Ovary (tissue), 9 donors: ENCODE measurements around the gene SRMS. TPM values are rescaled to one million over a fixed set of nuclear protein-coding genes. Genes with fewer than 3 reads are reported as not detected.

Experiments used
- DNase-seq, 5 donors: peaks; one replicate each; pipeline ENCODE4 v3.0.0-alpha.2; 2019 to 2020
- H3K27ac ChIP-seq, 2 donors: fragments of 200-600 bp; one replicate each; pipeline versions ENCODE4 v1.5.1 to v1.8.0; 2019 to 2022
- H3K27me3 ChIP-seq: fragments of 200-600 bp; one replicate; pipeline ENCODE4 v1.8.0; 2022
- H3K36me3 ChIP-seq: fragments of 200-600 bp; sonication (generic); one replicate; pipeline ENCODE4 v1.5.1; 2019
- H3K4me1 ChIP-seq: one replicate; pipeline ENCODE4 v1.8.1; 2013; ENCODE audit warnings: mild to moderate bottlenecking, moderate library complexity; ENCODE audit not compliant: insufficient read depth
- H3K4me3 ChIP-seq: fragments of 200-600 bp; sonication (generic); one replicate; pipeline ENCODE4 v1.5.1; 2017
- H3K9me3 ChIP-seq, 2 donors: fragments of 200-600 bp in 1 of 2; sonication (generic) in 1 of 2; one replicate each; pipeline versions ENCODE4 v1.5.1 to v1.8.1; 2013 to 2019; ENCODE audit warnings: mild to moderate bottlenecking in 1 of 2, moderate library complexity in 1 of 2
- CTCF ChIP-seq, 3 donors: fragments of 450-650 bp in 2 of 3; fragments of 200-600 bp in 1 of 3; IDR thresholded peaks; one replicate each; pipeline versions ENCODE4 v1.5.1 to v1.8.0; 2016 to 2022; ENCODE audit warnings: antibody characterized with exemption in 3 of 3, mild to moderate bottlenecking in 1 of 3
- EP300 ChIP-seq: sonication (generic); formaldehyde crosslinking; IDR thresholded peaks from one replicate; pipeline ENCODE4 v1.6.1; 2017; ENCODE audit warnings: antibody characterized with exemption
- POLR2A ChIP-seq: fragments of 450-650 bp; IDR thresholded peaks from one replicate; pipeline ENCODE4 v1.6.1; 2017; ENCODE audit warnings: antibody characterized with exemption, mild to moderate bottlenecking, moderate library complexity
- WGBS, 3 donors: extraction: QIAGEN DNeasy Blood & Tissue Kit in 1 of 3; methylation state at CpG; one replicate each; pipeline versions ENCODE4 v1.1.5 to v1.1.7; 2013 to 2017; 5-methylcytosine and 5-hydroxymethylcytosine counted together
- intact Hi-C, 4 donors: fragments of 100-400 bp; cut with DNase I; formaldehyde crosslinking; loops; one replicate each; pipeline versions ENCODE4 v1.11.0 to v1.15.1; 2022 to 2023
- polyA plus RNA-seq, 2 donors: library from polyadenylated mRNA; stranded (reverse); fragments of 200-250 nt in 1 of 2; fragments of 350-450 nt in 1 of 2; fragmentation: Illumina TruSeq in 1 of 2; extraction: RNeasy Lipid Tissue Mini Kit (QIAGEN cat#74804) in 1 of 2; gene quantifications; one replicate each; pipeline ENCODE4 v1.2.3, GENCODE V29; 2013 to 2014
- total RNA-seq, 7 donors: library from RNA; depleted of rRNA in 2 of 7; stranded (reverse); fragments of >200 nt in 2 of 7; fragmentation: NEBNext Ultra II Directional in 3 of 7; extraction: Animal tissue kit (Norgen Biotek cat#: 25700) in 3 of 7; gene quantifications; one replicate each; pipeline versions ENCODE4 v1.1.0 to v1.2.4, GENCODE V29; 2016 to 2023
- donor health status: DM: no; HTN: no; CAD: no; lungs with moderate emphysema.
- donor health status: DM: no; HTN: no; CAD: no.
- donor health status: Bipolar disorder and iron deficiency.
- donor health status: DM: yes; HTN: yes; CAD: no.
- donor health status: DM: no; HTN: no; CAD: no.
- donor health status: DM: yes; HTN: yes; CAD: no.

Gene SRMS
- total and polyA plus RNA-seq, 9 donors, result not detected

GRCh38 chr20:63533388-63533787 is 14.2 kb downstream of the SRMS start:
- Histone ChIP-seq H3K4me3 (no peak overlapping the region), H3K27me3 (no peaks in the 10 kb centered on the region), H3K27ac (no peak overlapping the region), H3K9me3 (no peaks in the 10 kb centered on the region), H3K4me1 (peaks cover 2% of the 10 kb centered on the region), H3K36me3 (no peaks in the 10 kb centered on the region)
- TF ChIP-seq POLR2A (no peak), CTCF (IDR thresholded peaks at IDR 0.05) (no peak), EP300 (no peak)
- WGBS, 3 donors, result 54 to 72% (median 57%) methylated on average over 14 of the region's 14 CpGs
- peak in 1 of 5 donors; percentile 17 for DNase-seq
- intact Hi-C loops, result loop anchor here in 2 of 4 donors (10.0 kb wide), 2 partner anchors 111 to 341 kb away; no protein-coding TSS in a partner anchor

GRCh38 chr20:63532449-63532971 is 15.0 kb downstream of the SRMS start:
- WGBS, 3 donors, result 57 to 68% (median 61%) methylated on average over 22 to 24 of the region's 24 CpGs
- Histone ChIP-seq H3K9me3 (no peaks in the 10 kb centered on the region), H3K27me3 (no peaks in the 10 kb centered on the region), H3K4me3 (no peak overlapping the region), H3K4me1 (no peaks in the 10 kb centered on the region), H3K27ac (no peak overlapping the region), H3K36me3 (no peaks in the 10 kb centered on the region)
- intact Hi-C loops, result loop anchor here in 2 of 4 donors (10.0 kb wide), 2 partner anchors 112 to 342 kb away; no protein-coding TSS in a partner anchor
- TF ChIP-seq POLR2A, result no peak
- TF ChIP-seq EP300, result no peak
- TF ChIP-seq CTCF (IDR thresholded peaks at IDR 0.05), result no peak
- DNase-seq, result peak in 1 of 5 donors; percentile 25

- H3K4me1 ChIP-seq, result no peaks in the 10 kb centered on the region
- no peak overlapping the region for H3K27ac ChIP-seq
- peak in 1 of 5 donors; percentile 10 for DNase-seq
- H3K9me3 ChIP-seq, result no peaks in the 10 kb centered on the region
- no peak overlapping the region for H3K4me3 ChIP-seq
- WGBS, 3 donors, result 66 to 73% (median 72%) methylated on average over 27 of the region's 27 CpGs
- intact Hi-C loops, result loop anchor here in 2 of 4 donors (10.0 kb wide), 2 partner anchors 113 to 343 kb away; no protein-coding TSS in a partner anchor
- no peak for TF ChIP-seq CTCF (IDR thresholded peaks at IDR 0.05)
- TF ChIP-seq EP300, result no peak
- TF ChIP-seq POLR2A, result no peak
- no peaks in the 10 kb centered on the region for H3K27me3 ChIP-seq
- no peaks in the 10 kb centered on the region for H3K36me3 ChIP-seq
Observed at GRCh38 chr20:63531686-63532448, 15.7 kb downstream of the SRMS start.

- no peak overlapping the region for H3K27ac ChIP-seq
- 51 to 63% (median 58%) methylated on average over 9 to 14 of the region's 14 CpGs for WGBS, 3 donors
- intact Hi-C loops, result loop anchor here in 2 of 4 donors (10.0 kb wide), 2 partner anchors 114 to 344 kb away; no protein-coding TSS in a partner anchor
Observed at GRCh38 chr20:63530788-63531160, 16.8 kb downstream of the SRMS start.

More at GRCh38 chr20:63530788-63531160, 16.8 kb downstream of the SRMS start:
- no peaks in the 10 kb centered on the region for H3K36me3 ChIP-seq
- no peaks in the 10 kb centered on the region for H3K9me3 ChIP-seq
- TF ChIP-seq EP300, result no peak
- H3K27me3 ChIP-seq, result no peaks in the 10 kb centered on the region
- no peak for DNase-seq
- H3K4me1 ChIP-seq, result no peaks in the 10 kb centered on the region
- no peak overlapping the region for H3K4me3 ChIP-seq
